SK-N-SH (cell line): ENCODE results near the gene TMEM205. TPM values are rescaled to one million over a fixed set of nuclear protein-coding genes. Genes with fewer than 3 reads are reported as not detected.

Experiments
- CTCF ChIA-PET: fragments of 300-600, 350-600 bp; formaldehyde crosslinking; extraction: SDS; loops from one replicate; lab custom pipeline; 2021; lab: Yijun Ruan, JAX
- POLR2A ChIA-PET: fragments of 350-600 bp; sonication (Branson Sonifier 250); formaldehyde crosslinking; extraction: SDS; loops from one replicate; lab custom pipeline; 2020; ENCODE audit warnings: antibody characterized with exemption, inconsistent platforms; lab: Yijun Ruan, JAX
- DNase-seq: peaks from one replicate; pipeline ENCODE4 v3.0.0; 2012
- H2AFZ ChIP-seq: fragments of 200-600 bp; sonication (generic); 2 replicates; pipeline ENCODE4 v1.8.1; 2016; ENCODE audit warnings: antibody characterized with exemption, mild to moderate bottlenecking, low read depth
- H3F3A ChIP-seq: fragments of 200-600 bp; sonication (generic); replicated peaks from 2 replicates; pipeline ENCODE3; 2016; ENCODE audit warnings: antibody characterized with exemption, mild to moderate bottlenecking; ENCODE audit not compliant: insufficient read depth
- H3K27ac ChIP-seq, 2 experiments: fragments of 200-500 bp in 1 of 2; fragments of 200-600 bp in 1 of 2; sonication (Bioruptor generic) in 1 of 2; sonication (generic), shearing (Covaris generic) in 1 of 2; 2 replicates each; pipeline versions ENCODE4 v1.5.1 to v1.6.1; 2014 to 2016; ENCODE audit warnings: low read depth in 2 of 2, inconsistent platforms in 1 of 2, low read length in 1 of 2, mild to moderate bottlenecking in 1 of 2, mixed read lengths in 1 of 2
- H3K27me3 ChIP-seq: fragments of 200-600 bp; sonication (generic), shearing (Covaris generic); 2 replicates; pipeline ENCODE4 v1.6.1; 2016; ENCODE audit warnings: mixed run types; ENCODE audit not compliant: insufficient read depth
- H3K36me3 ChIP-seq, 2 experiments: fragments of 200-500 bp in 1 of 2; fragments of 200-600 bp in 1 of 2; sonication (Bioruptor generic) in 1 of 2; sonication (generic) in 1 of 2; replicated peaks in 1 of 2; 2 replicates each; pipeline versions ENCODE3 to v1.5.1; 2014 to 2016; ENCODE audit warnings: low read length in 1 of 2, mild to moderate bottlenecking in 1 of 2; ENCODE audit not compliant: insufficient read depth in 2 of 2, control insufficient read depth in 1 of 2
- H3K4me1 ChIP-seq, 2 experiments: fragments of 200-500 bp in 1 of 2; fragments of 200-600 bp in 1 of 2; sonication (Bioruptor generic) in 1 of 2; sonication (generic), shearing (Covaris generic) in 1 of 2; 2 replicates each; pipeline versions ENCODE4 v1.5.1 to v1.6.1; 2014 to 2016; ENCODE audit warnings: low read depth in 1 of 2, low read length in 1 of 2, mixed run types in 1 of 2; ENCODE audit not compliant: insufficient read depth in 2 of 2, control insufficient read depth in 1 of 2
- H3K4me2 ChIP-seq: fragments of 200-600 bp; sonication (generic), shearing (Covaris generic); 2 replicates; pipeline ENCODE4 v1.6.1; 2017; ENCODE audit warnings: mixed run types
- H3K4me3 ChIP-seq, 2 experiments: fragments of 200-500 bp in 1 of 2; fragments of 200-600 bp in 1 of 2; sonication (Bioruptor generic) in 1 of 2; sonication (generic), shearing (Covaris generic) in 1 of 2; 2 replicates each; pipeline versions ENCODE4 v1.5.1 to v1.8.1; 2014 to 2016; ENCODE audit warnings: low read depth in 2 of 2, inconsistent platforms in 1 of 2, low read length in 1 of 2, mild to moderate bottlenecking in 1 of 2, mixed read lengths in 1 of 2, moderate library complexity in 1 of 2
- H3K79me2 ChIP-seq: fragments of 200-600 bp; sonication (generic); 2 replicates; pipeline ENCODE4 v1.8.1; 2017; ENCODE audit warnings: mild to moderate bottlenecking; ENCODE audit not compliant: insufficient read depth
- H3K9ac ChIP-seq: fragments of 200-600 bp; sonication (generic); 2 replicates; pipeline ENCODE4 v1.6.1; 2017; ENCODE audit warnings: mixed run types
- H3K9me2 ChIP-seq: fragments of 200-600 bp; sonication (generic); 2 replicates; pipeline ENCODE4 v1.6.1; 2017; ENCODE audit warnings: mixed run types
- H3K9me3 ChIP-seq: fragments of 200-600 bp; sonication (generic); 2 replicates; pipeline ENCODE4 v1.6.1; 2017; ENCODE audit warnings: mixed run types, mild to moderate bottlenecking, moderate library complexity
- H4K20me1 ChIP-seq: fragments of 200-600 bp; sonication (generic); 2 replicates; pipeline ENCODE4 v1.6.1; 2017; ENCODE audit warnings: mild to moderate bottlenecking, mixed run types; ENCODE audit not compliant: insufficient read depth
- CHD2 ChIP-seq: fragments of 150-350 bp; IDR thresholded peaks from 2 replicates; pipeline ENCODE4 v1.6.1; 2018; ENCODE audit warnings: low read length; ENCODE audit not compliant: partially characterized antibody
- CTCF ChIP-seq: fragments of 200-600 bp; sonication (generic); IDR thresholded peaks from 2 replicates; pipeline ENCODE4 v1.6.1; 2017; ENCODE audit warnings: antibody characterized with exemption, mild to moderate bottlenecking, moderate library complexity
- ELF1 ChIP-seq: IDR thresholded peaks from 2 replicates; pipeline ENCODE4 v1.4.0; 2012
- EZH2phosphoT487 ChIP-seq: fragments of 200-600 bp; sonication (generic); IDR thresholded peaks from 2 replicates; pipeline ENCODE4 v1.6.1; 2017; ENCODE audit warnings: low read depth, mixed run types, mild to moderate bottlenecking, antibody characterized with exemption, moderate library complexity, borderline replicate concordance
- GABPA ChIP-seq: IDR thresholded peaks from 2 replicates; pipeline ENCODE4 v1.4.0; 2012; ENCODE audit warnings: low read depth, mild to moderate bottlenecking
- IRF3 ChIP-seq: fragments of 150-350 bp; IDR thresholded peaks from 2 replicates; pipeline ENCODE4 v1.6.1; 2016; ENCODE audit warnings: mild to moderate bottlenecking, low read depth, low read length
- MAX ChIP-seq: IDR thresholded peaks from 2 replicates; pipeline ENCODE4 v1.4.0; 2012; ENCODE audit warnings: low read depth
- MEF2A ChIP-seq: IDR thresholded peaks from 2 replicates; pipeline ENCODE4 v1.4.0; 2012; ENCODE audit warnings: low read depth, borderline replicate concordance
- RAD21 ChIP-seq: IDR thresholded peaks from 2 replicates; pipeline ENCODE4 v1.6.1; 2012; ENCODE audit warnings: mild to moderate bottlenecking, low read length
- RCOR1 ChIP-seq: fragments of 150-350 bp; IDR thresholded peaks from 2 replicates; pipeline ENCODE4 v1.6.1; 2017; ENCODE audit warnings: antibody characterized with exemption, low read length
- REST ChIP-seq: IDR thresholded peaks from 2 replicates; pipeline ENCODE4 v1.6.1; 2012; ENCODE audit warnings: mild to moderate bottlenecking, low read depth, low read length, moderate library complexity
- RXRA ChIP-seq: IDR thresholded peaks from 2 replicates; pipeline ENCODE4 v1.4.0; 2012; ENCODE audit warnings: low read depth, mild to moderate bottlenecking, borderline replicate concordance
- SMC3 ChIP-seq: IDR thresholded peaks from 2 replicates; pipeline ENCODE4 v1.6.1; 2012; ENCODE audit warnings: low read depth, low read length, improper control_type of control experiment
- TCF12 ChIP-seq: IDR thresholded peaks from 2 replicates; pipeline ENCODE4 v1.4.0; 2012
- TEAD4 ChIP-seq: IDR thresholded peaks from 2 replicates; pipeline ENCODE4 v1.4.0; 2012; ENCODE audit warnings: mild to moderate bottlenecking, borderline replicate concordance; ENCODE audit not compliant: insufficient read depth
- USF1 ChIP-seq: IDR thresholded peaks from 2 replicates; pipeline ENCODE4 v1.4.0; 2012; ENCODE audit warnings: low read depth, borderline replicate concordance
- ZBTB33 ChIP-seq: IDR thresholded peaks from 2 replicates; pipeline ENCODE4 v1.4.0; 2012; ENCODE audit warnings: low read depth, borderline replicate concordance
- WGBS: methylation state at CpG from one replicate; pipeline ENCODE4 v1.1.6; 2017; ENCODE audit warnings: low lambda C conversion rate; 5-methylcytosine and 5-hydroxymethylcytosine counted together
- polyA plus RNA-seq, 3 experiments: library from polyadenylated mRNA; depleted of rRNA; stranded (reverse); fragments of >200 nt; gene quantifications; 2 replicates each; pipeline ENCODE4 v1.2.3, GENCODE V29; 2012

TMEM205 gene
- polyA plus RNA-seq, 1 of the 3 experiments (the other 2 are of a cell fraction), result 219 TPM

- TF ChIP-seq TEAD4, result no peak
- TF ChIP-seq EZH2phosphoT487, result no peak
- Histone ChIP-seq H3K9me2 (no peaks in the 10 kb centered on the region), H3K79me2 (no peaks in the 10 kb centered on the region), H2AFZ (no peak overlapping the region), H3F3A (peaks cover 3% of the 10 kb centered on the region), H3K27ac (no peak overlapping the region), H3K4me2 (no peak overlapping the region), H3K9me3 (no peaks in the 10 kb centered on the region), H3K4me1 (no peaks in the 10 kb centered on the region), H3K4me3 (no peak overlapping the region), H3K9ac (no peak overlapping the region), H4K20me1 (no peaks in the 10 kb centered on the region), H3K36me3 (peaks cover 0 to 12% of the 10 kb centered on the region in 2 experiments), H3K27me3 (no peaks in the 10 kb centered on the region)
- POLR2A ChIA-PET, result no interaction called here
- no peak for DNase-seq
- whole genome bisulfite sequencing, result 83% methylated on average over 3 of the region's 7 CpGs
- CTCF ChIA-PET, result interaction anchor here (0.9 to 1.8 kb wide), 2 partner anchors 17 to 117 kb away, joined by 3 to 4 read pairs; no protein-coding TSS in a partner anchor
Observed at GRCh38 chr19:11365557-11366117, 19.6 kb upstream of the TMEM205 start.

- H2AFZ ChIP-seq, result no peak overlapping the region
- no peaks in the 10 kb centered on the region for H3K4me1 ChIP-seq
- peaks cover 3% of the 10 kb centered on the region for H3F3A ChIP-seq
- no peaks in the 10 kb centered on the region for H3K9me3 ChIP-seq
- ChIA-PET CTCF (interaction anchor here (1.8 kb wide), 1 partner anchor 18 kb away, joined by 4 read pairs; no protein-coding TSS in a partner anchor), POLR2A (no interaction called here)
- no peak overlapping the region for H3K27ac ChIP-seq
- DNase-seq, result no peak
- no peak overlapping the region for H3K4me3 ChIP-seq
- peaks cover 0 to 12% of the 10 kb centered on the region in 2 experiments for H3K36me3 ChIP-seq
- H3K27me3 ChIP-seq, result no peaks in the 10 kb centered on the region
- no peaks in the 10 kb centered on the region for H4K20me1 ChIP-seq
- H3K9me2 ChIP-seq, result no peaks in the 10 kb centered on the region
- no peak overlapping the region for H3K9ac ChIP-seq
- no peak overlapping the region for H3K4me2 ChIP-seq
- 85% methylated on average over 4 of the region's 5 CpGs for WGBS
- no peaks in the 10 kb centered on the region for H3K79me2 ChIP-seq
- TF ChIP-seq RAD21 (no peak), EZH2phosphoT487 (no peak), ZBTB33 (no peak), CTCF (no peak), SMC3 (no peak), CHD2 (no peak), MEF2A (no peak), USF1 (no peak), GABPA (no peak), MAX (no peak), REST (no peak), IRF3 (no peak), ELF1 (no peak), RCOR1 (no peak), TCF12 (no peak), RXRA (no peak)
Observed at GRCh38 chr19:11364935-11365334, 18.9 kb upstream of the TMEM205 start.
